ENCODE data around the gene MRPL22. TPM values are rescaled to one million over a fixed set of nuclear protein-coding genes. Genes with fewer than 3 reads are reported as not detected.
A peak's percentile ranks its signal among the peaks of the same experiment; 100 is the strongest.

Gene MRPL22
- total and polyA plus RNA-seq, 2 of the 13 experiments (the other 11 are each of a cell fraction or from before 2014, with no cell fraction given): 66.8 to 84.8 TPM

DNA sequence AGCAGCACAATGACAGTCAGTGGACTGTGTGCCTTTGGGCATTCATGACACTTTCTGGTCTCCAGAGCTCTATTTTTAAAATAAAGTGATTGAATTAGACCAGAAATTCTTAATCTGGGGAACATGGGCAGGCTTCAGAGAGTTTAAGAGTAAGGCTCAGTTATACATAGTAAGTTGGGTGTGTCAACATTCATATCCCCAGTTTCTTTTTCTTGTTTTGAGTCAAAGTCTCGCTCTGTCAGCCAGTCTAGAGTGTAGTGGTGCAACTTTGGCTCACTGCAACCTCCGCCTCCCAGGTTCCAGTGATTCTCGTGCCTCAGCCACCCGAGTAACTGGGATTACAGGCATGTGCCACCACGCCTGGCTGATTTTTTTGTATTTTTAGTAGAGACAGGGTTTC lies 59.0 kb downstream of the MRPL22 start (continued):
- TF ChIP-seq ADNP (CRISPR knock-in tag; IDR thresholded peaks at IDR 0.05) (no peak), ZMYM2 (CRISPR knock-in tag; IDR thresholded peaks at IDR 0.05) (no peak), ZNF549 (CRISPR knock-in tag; IDR thresholded peaks at IDR 0.05) (no peak), MXI1 (IDR thresholded peaks at IDR 0.05; ENCODE audit: borderline replicate concordance, low read depth, low read length) (no peak)
- TF ChIP-seq, protein P1, sequence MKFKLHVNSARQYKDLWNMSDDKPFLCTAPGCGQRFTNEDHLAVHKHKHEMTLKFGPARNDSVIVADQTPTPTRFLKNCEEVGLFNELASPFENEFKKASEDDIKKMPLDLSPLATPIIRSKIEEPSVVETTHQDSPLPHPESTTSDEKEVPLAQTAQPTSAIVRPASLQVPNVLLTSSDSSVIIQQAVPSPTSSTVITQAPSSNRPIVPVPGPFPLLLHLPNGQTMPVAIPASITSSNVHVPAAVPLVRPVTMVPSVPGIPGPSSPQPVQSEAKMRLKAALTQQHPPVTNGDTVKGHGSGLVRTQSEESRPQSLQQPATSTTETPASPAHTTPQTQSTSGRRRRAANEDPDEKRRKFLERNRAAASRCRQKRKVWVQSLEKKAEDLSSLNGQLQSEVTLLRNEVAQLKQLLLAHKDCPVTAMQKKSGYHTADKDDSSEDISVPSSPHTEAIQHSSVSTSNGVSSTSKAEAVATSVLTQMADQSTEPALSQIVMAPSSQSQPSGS (CRISPR knock-in tag; IDR thresholded peaks at IDR 0.05): no peak

DNA sequence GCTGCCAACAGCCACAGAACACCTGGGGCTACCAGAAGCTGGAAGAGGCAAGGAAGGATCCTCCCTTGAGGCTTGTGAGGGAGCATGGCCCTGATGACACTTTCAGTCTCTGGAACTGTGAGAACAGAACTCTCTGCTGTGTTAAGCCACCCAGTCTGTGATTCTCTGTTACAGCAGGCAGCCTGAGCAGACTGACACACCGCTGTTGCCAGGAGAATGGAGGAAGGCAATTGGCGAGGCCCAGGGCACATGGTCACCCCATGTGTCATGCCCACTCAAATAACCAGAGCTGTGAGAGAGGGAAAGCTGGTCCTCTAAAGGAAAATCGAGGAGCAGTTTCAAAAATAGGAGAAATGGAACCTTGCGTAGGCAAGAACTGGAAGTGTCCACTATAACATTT lies 60.6 kb downstream of the MRPL22 start:
- ATAC-seq: peak; percentile 60
- no peak overlapping the region for H3K9ac ChIP-seq (ENCODE audit: insufficient read depth, low read depth, low read length)
- BruUV-seq (replicated peaks): no TSS peak
- H3K4me1 ChIP-seq (ENCODE audit: insufficient read depth, low read length): peaks cover 1% of the 10 kb centered on the region; the same call in 1 of the 2 replicates
- intact Hi-C loops (cut with micrococcal nuclease; ENCODE audit: unreplicated experiment): loop anchor here (10.0 kb wide), 1 partner anchor 357 kb away; no protein-coding TSS in a partner anchor
- H2AFZ ChIP-seq (ENCODE audit: low read length): no peak overlapping the region
- POLR2A ChIA-PET: no interaction called here
- TF ChIP-seq RFX5 (IDR thresholded peaks at IDR 0.05; ENCODE audit: low read depth, low read length): peak; percentile 88
- TF ChIP-seq NAIF1 (CRISPR knock-in tag; IDR thresholded peaks at IDR 0.05; ENCODE audit: borderline replicate concordance): no peak
- TF ChIP-seq, protein P2, sequence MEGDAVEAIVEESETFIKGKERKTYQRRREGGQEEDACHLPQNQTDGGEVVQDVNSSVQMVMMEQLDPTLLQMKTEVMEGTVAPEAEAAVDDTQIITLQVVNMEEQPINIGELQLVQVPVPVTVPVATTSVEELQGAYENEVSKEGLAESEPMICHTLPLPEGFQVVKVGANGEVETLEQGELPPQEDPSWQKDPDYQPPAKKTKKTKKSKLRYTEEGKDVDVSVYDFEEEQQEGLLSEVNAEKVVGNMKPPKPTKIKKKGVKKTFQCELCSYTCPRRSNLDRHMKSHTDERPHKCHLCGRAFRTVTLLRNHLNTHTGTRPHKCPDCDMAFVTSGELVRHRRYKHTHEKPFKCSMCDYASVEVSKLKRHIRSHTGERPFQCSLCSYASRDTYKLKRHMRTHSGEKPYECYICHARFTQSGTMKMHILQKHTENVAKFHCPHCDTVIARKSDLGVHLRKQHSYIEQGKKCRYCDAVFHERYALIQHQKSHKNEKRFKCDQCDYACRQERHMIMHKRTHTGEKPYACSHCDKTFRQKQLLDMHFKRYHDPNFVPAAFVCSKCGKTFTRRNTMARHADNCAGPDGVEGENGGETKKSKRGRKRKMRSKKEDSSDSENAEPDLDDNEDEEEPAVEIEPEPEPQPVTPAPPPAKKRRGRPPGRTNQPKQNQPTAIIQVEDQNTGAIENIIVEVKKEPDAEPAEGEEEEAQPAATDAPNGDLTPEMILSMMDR (CRISPR knock-in tag; IDR thresholded peaks at IDR 0.05): no peak
- TF ChIP-seq, protein P3, sequence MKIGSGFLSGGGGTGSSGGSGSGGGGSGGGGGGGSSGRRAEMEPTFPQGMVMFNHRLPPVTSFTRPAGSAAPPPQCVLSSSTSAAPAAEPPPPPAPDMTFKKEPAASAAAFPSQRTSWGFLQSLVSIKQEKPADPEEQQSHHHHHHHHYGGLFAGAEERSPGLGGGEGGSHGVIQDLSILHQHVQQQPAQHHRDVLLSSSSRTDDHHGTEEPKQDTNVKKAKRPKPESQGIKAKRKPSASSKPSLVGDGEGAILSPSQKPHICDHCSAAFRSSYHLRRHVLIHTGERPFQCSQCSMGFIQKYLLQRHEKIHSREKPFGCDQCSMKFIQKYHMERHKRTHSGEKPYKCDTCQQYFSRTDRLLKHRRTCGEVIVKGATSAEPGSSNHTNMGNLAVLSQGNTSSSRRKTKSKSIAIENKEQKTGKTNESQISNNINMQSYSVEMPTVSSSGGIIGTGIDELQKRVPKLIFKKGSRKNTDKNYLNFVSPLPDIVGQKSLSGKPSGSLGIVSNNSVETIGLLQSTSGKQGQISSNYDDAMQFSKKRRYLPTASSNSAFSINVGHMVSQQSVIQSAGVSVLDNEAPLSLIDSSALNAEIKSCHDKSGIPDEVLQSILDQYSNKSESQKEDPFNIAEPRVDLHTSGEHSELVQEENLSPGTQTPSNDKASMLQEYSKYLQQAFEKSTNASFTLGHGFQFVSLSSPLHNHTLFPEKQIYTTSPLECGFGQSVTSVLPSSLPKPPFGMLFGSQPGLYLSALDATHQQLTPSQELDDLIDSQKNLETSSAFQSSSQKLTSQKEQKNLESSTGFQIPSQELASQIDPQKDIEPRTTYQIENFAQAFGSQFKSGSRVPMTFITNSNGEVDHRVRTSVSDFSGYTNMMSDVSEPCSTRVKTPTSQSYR (CRISPR knock-in tag; IDR thresholded peaks at IDR 0.05; ENCODE audit: borderline replicate concordance): no peak
- TF ChIP-seq, protein P4, sequence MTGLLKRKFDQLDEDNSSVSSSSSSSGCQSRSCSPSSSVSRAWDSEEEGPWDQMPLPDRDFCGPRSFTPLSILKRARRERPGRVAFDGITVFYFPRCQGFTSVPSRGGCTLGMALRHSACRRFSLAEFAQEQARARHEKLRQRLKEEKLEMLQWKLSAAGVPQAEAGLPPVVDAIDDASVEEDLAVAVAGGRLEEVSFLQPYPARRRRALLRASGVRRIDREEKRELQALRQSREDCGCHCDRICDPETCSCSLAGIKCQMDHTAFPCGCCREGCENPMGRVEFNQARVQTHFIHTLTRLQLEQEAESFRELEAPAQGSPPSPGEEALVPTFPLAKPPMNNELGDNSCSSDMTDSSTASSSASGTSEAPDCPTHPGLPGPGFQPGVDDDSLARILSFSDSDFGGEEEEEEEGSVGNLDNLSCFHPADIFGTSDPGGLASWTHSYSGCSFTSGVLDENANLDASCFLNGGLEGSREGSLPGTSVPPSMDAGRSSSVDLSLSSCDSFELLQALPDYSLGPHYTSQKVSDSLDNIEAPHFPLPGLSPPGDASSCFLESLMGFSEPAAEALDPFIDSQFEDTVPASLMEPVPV (CRISPR knock-in tag; IDR thresholded peaks at IDR 0.05): no peak
- TF ChIP-seq, protein P5, sequence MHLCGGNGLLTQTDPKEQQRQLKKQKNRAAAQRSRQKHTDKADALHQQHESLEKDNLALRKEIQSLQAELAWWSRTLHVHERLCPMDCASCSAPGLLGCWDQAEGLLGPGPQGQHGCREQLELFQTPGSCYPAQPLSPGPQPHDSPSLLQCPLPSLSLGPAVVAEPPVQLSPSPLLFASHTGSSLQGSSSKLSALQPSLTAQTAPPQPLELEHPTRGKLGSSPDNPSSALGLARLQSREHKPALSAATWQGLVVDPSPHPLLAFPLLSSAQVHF (CRISPR knock-in tag; IDR thresholded peaks at IDR 0.05): no peak
- H3K36me3 ChIP-seq (replicated peaks in 1 of 2; ENCODE audit: control insufficient read depth in 1 of 2, insufficient read depth in 2 of 2, low read length in 2 of 2): no peaks in the 10 kb centered on the region
- 20% methylated on average over 4 of the region's 4 CpGs for WGBS (ENCODE audit: low lambda C conversion rate)
- no peak overlapping the region for H3K4me3 ChIP-seq (replicated peaks in 1 of 3; ENCODE audit: insufficient read depth in 1 of 3, low read depth in 2 of 3, low read length in 3 of 3)
- no peak for DNase-seq (ENCODE audit: low spot score)
- H4K20me1 ChIP-seq (ENCODE audit: insufficient read depth, low read length): no peaks in the 10 kb centered on the region
- no peaks in the 10 kb centered on the region for H3K27me3 ChIP-seq (ENCODE audit: control insufficient read depth in 1 of 2, insufficient read depth in 2 of 2, low read length in 2 of 2)
- H3K27ac ChIP-seq (ENCODE audit: extremely low read length, insufficient read depth, low read length): no peak overlapping the region
- no peaks in the 10 kb centered on the region for H3K79me2 ChIP-seq (ENCODE audit: insufficient read depth, low read length)
- FAIRE-seq: no peak
- in situ Hi-C loops (cut with HindIII; ENCODE audit: extremely low pct_ligation_motif_present, low pct_unique_long_range_greater_than_20kb): loop anchor here (10.0 kb wide), 1 partner anchor 357 kb away; no protein-coding TSS in a partner anchor
- CTCF ChIA-PET (ENCODE audit: low intra/inter-chr PET ratio, low total read pairs): no interaction called here
- peak overlapping the region; percentile 32; the same call in 1 of the 2 replicates for H3K4me2 ChIP-seq (ENCODE audit: low read depth, low read length)
- H3K9me3 ChIP-seq (ENCODE audit: low read length): no peaks in the 10 kb centered on the region
